Loucy (cell line): ENCODE results near the gene SAE1.

ENCODE experiments used
- EZH2phosphoT487 ChIP-seq: fragments of 200-600 bp; IDR thresholded peaks from 2 replicates; pipeline ENCODE4 v1.6.1; 2018; ENCODE audit warnings: antibody characterized with exemption, mild to moderate bottlenecking, moderate library complexity, borderline replicate concordance
- TF ChIP-seq, protein P1 (sequence below): fragments of 200-600 bp; sonication (generic); conservative IDR thresholded peaks from 2 replicates; pipeline ENCODE4 v1.5.1; 2014; ENCODE audit warnings: mild to moderate bottlenecking, antibody characterized with exemption, low read length

DNA sequence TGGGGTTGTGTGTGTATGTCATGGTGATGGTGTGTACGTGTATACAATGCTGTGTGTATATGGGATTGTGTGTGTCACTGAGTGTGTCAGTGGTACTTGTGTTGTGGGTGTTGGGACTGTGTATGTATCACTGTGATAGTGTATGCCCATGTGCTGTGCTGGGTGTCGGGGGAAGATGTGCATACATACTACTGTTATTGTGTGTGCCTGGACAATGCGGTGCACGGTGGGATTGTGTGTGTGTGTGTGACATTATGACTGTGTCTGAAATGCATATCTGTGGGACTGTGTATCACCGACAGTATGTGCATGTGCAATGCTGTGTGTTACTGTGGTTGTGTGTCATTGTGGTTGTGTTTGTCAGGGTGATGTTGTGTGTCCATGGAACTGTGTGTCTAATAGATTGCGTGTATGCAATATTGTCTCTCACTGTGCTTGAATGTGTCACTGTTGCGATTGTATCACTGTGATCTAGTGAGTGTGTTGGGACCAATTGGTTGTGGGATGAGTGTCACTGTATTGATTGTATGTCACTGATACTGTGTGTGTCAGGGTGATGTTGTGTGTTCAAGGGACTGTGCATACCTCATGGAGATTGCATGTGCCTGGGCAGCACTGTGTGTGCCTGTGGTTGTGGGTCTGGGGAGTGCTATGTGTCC lies 111.4 kb downstream of the SAE1 start:
- TF ChIP-seq, protein P1, sequence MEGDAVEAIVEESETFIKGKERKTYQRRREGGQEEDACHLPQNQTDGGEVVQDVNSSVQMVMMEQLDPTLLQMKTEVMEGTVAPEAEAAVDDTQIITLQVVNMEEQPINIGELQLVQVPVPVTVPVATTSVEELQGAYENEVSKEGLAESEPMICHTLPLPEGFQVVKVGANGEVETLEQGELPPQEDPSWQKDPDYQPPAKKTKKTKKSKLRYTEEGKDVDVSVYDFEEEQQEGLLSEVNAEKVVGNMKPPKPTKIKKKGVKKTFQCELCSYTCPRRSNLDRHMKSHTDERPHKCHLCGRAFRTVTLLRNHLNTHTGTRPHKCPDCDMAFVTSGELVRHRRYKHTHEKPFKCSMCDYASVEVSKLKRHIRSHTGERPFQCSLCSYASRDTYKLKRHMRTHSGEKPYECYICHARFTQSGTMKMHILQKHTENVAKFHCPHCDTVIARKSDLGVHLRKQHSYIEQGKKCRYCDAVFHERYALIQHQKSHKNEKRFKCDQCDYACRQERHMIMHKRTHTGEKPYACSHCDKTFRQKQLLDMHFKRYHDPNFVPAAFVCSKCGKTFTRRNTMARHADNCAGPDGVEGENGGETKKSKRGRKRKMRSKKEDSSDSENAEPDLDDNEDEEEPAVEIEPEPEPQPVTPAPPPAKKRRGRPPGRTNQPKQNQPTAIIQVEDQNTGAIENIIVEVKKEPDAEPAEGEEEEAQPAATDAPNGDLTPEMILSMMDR: no peak
- TF ChIP-seq EZH2phosphoT487: no peak
